Central memory CD4-positive, alpha-beta T cell (primary cell): ENCODE data around the gene TUBGCP6.

Experiments
- DNase-seq: peaks from one replicate; pipeline ENCODE4 v3.0.0; 2022

TUBGCP6 gene

GRCh38 chr22:50192436-50193204 is 52.2 kb downstream of the TUBGCP6 start:
- peak; percentile 67 for DNase-seq

GRCh38 chr22:50190941-50191741 is 53.7 kb downstream of the TUBGCP6 start:
- peak; percentile 91 for DNase-seq

- peak; percentile 84 for DNase-seq
Observed at GRCh38 chr22:50190182-50190940, 54.5 kb downstream of the TUBGCP6 start.

- no peak for DNase-seq
Observed at GRCh38 chr22:50189849-50190181, 55.0 kb downstream of the TUBGCP6 start.

- DNase-seq: no peak
Observed at GRCh38 chr22:50189184-50189848, 55.5 kb downstream of the TUBGCP6 start.

GRCh38 chr22:50188356-50188755 is 56.5 kb downstream of the TUBGCP6 start:
- DNase-seq: no peak

- DNase-seq: no peak
Observed at GRCh38 chr22:50186761-50187523, 57.9 kb downstream of the TUBGCP6 start.

GRCh38 chr22:50186181-50186714 is 58.6 kb downstream of the TUBGCP6 start:
- DNase-seq: no peak

- peak; percentile 87 for DNase-seq
Observed at GRCh38 chr22:50185375-50186087, 59.3 kb downstream of the TUBGCP6 start, which contains the start of gene TRABD. TRABD (plus strand) TSS chr22:50185913; CDS start chr22:50193061, 7,148 bp downstream.

- DNase-seq: no peak
Observed at GRCh38 chr22:50184902-50185374, 59.9 kb downstream of the TUBGCP6 start.

GRCh38 chr22:50184004-50184901 is 60.6 kb downstream of the TUBGCP6 start:
- DNase-seq: no peak

GRCh38 chr22:50183141-50183971 is 61.5 kb downstream of the TUBGCP6 start:
- DNase-seq: no peak

- no peak for DNase-seq
Observed at GRCh38 chr22:50182176-50183081, 62.4 kb downstream of the TUBGCP6 start.

GRCh38 chr22:50180727-50181521 is 63.9 kb downstream of the TUBGCP6 start:
- no peak for DNase-seq

- no peak for DNase-seq
Observed at GRCh38 chr22:50179937-50180726, 64.7 kb downstream of the TUBGCP6 start.
